Measurements from ENCODE around the gene BMP2K.

DNA sequence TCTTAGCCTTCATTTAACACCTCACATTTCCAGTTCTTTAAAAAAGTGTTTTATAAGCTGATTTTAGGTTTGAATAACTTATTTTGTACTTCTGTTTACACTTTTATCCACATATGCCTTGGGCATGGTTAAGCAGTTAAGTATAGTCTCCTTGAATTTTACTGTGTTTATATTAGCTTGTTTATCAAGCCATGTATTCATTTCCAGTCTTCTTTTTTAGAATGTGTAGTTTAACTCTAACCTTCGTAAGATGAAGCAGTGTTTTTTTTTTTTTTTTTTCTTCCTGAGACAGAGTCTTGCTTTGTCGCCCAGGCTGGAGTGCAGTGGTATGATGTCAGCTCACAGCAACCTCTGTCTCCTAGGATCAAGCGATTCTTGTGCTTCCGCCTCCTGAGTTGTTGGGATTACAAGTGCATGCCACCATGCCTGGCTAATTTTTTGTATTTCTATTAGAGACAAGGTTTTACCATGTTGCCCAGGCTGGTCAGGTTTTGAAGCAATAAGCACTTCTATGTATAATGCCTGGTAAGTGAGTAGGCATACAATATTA is 42.5 kb downstream of the BMP2K start:
- TF ChIP-seq CTCF (conservative IDR thresholded peaks at IDR 0.05 in 1 of 2, IDR thresholded peaks at IDR 0.05 in 1 of 2; ENCODE audit: low read depth in 1 of 2, low read length in 2 of 2), result no peak
- no peak for TF ChIP-seq EZH2 (IDR thresholded peaks at IDR 0.05; ENCODE audit: low read length, missing control alignments)
